HG03025 (cell line): ENCODE results near the gene SLC1A2.

Source experiments
- ATAC-seq: cut with Tn5 transposase; IDR thresholded peaks from one replicate; pipeline ENCODE4 v1.9.1; 2021; ENCODE audit warnings: mild to moderate bottlenecking, moderate library complexity; ENCODE audit not compliant: unreplicated experiment, low FRiP score

Gene SLC1A2

GRCh38 chr11:35414776-35415175, 4.6 kb downstream of the SLC1A2 start:
- no peak for ATAC-seq

- ATAC-seq: no peak
Observed at GRCh38 chr11:35414311-35414710, 5.0 kb downstream of the SLC1A2 start.

GRCh38 chr11:35413598-35413997, 5.8 kb downstream of the SLC1A2 start:
- ATAC-seq: no peak

GRCh38 chr11:35412285-35412684, 7.1 kb downstream of the SLC1A2 start:
- no peak for ATAC-seq

- ATAC-seq: no peak
Observed at GRCh38 chr11:35407041-35407440, 12.3 kb downstream of the SLC1A2 start.

GRCh38 chr11:35404388-35404775, 15.0 kb downstream of the SLC1A2 start:
- no peak for ATAC-seq

- no peak for ATAC-seq
Observed at GRCh38 chr11:35403765-35404387, 15.5 kb downstream of the SLC1A2 start.

- no peak for ATAC-seq
Observed at GRCh38 chr11:35402751-35403660, 16.4 kb downstream of the SLC1A2 start.

GRCh38 chr11:35398881-35399280, 20.5 kb downstream of the SLC1A2 start:
- ATAC-seq: no peak

GRCh38 chr11:35394941-35395340, 24.4 kb downstream of the SLC1A2 start:
- no peak for ATAC-seq

- ATAC-seq: no peak
Observed at GRCh38 chr11:35393098-35393497, 26.3 kb downstream of the SLC1A2 start.

- no peak for ATAC-seq
Observed at GRCh38 chr11:35391922-35392688, 27.3 kb downstream of the SLC1A2 start.

- ATAC-seq: peak; percentile 63
Observed at GRCh38 chr11:35390737-35391682, 28.3 kb downstream of the SLC1A2 start.

GRCh38 chr11:35389897-35390465, 29.4 kb downstream of the SLC1A2 start:
- no peak for ATAC-seq

- ATAC-seq: no peak
Observed at GRCh38 chr11:35389112-35389511, 30.2 kb downstream of the SLC1A2 start.

GRCh38 chr11:35388061-35388460, 31.3 kb downstream of the SLC1A2 start:
- ATAC-seq: no peak

- ATAC-seq: no peak
Observed at GRCh38 chr11:35387111-35387982, 32.0 kb downstream of the SLC1A2 start.

- no peak for ATAC-seq
Observed at GRCh38 chr11:35383953-35384352, 35.4 kb downstream of the SLC1A2 start.
